Type B pancreatic cell (in vitro differentiated cells): ENCODE measurements around the gene ARRDC2. TPM values are rescaled to one million over a fixed set of nuclear protein-coding genes. Genes with fewer than 3 reads are reported as not detected.

Experiments
- DNase-seq: peaks from one replicate; pipeline ENCODE4 v3.0.0; 2021; ENCODE audit warnings: mixed read lengths; ENCODE audit not compliant: unreplicated experiment; ENCODE audit errors: extremely low spot score
- H3K27ac Mint-ChIP-seq: 2 replicates; pipeline ENCODE4 v1.8.0; 2021; ENCODE audit warnings: mild to moderate bottlenecking, mixed read lengths
- H3K27me3 Mint-ChIP-seq: 2 replicates; pipeline ENCODE4 v1.8.0; 2021; ENCODE audit warnings: mixed read lengths
- H3K36me3 Mint-ChIP-seq: 2 replicates; pipeline ENCODE4 v1.8.0; 2021; ENCODE audit warnings: mixed read lengths
- H3K4me1 Mint-ChIP-seq: one replicate; pipeline ENCODE4 v1.8.0; 2021; ENCODE audit warnings: mixed read lengths; ENCODE audit not compliant: unreplicated experiment
- H3K4me3 Mint-ChIP-seq: 2 replicates; pipeline ENCODE4 v1.8.0; 2021; ENCODE audit warnings: mild to moderate bottlenecking, mixed read lengths
- H3K9me3 Mint-ChIP-seq: 2 replicates; pipeline ENCODE4 v1.8.0; 2021; ENCODE audit warnings: mixed read lengths
- CTCF ChIP-seq: fragments of 200-600 bp; sonication (generic); conservative IDR thresholded peaks from 2 replicates; pipeline ENCODE4 v1.5.0; 2021; ENCODE audit warnings: antibody characterized with exemption, mild to moderate bottlenecking
- total RNA-seq: library from RNA; stranded (reverse); gene quantifications from 2 replicates; pipeline ENCODE4 v1.2.1, GENCODE V29; 2021; ENCODE audit warnings: low replicate concordance

Gene ARRDC2
- total RNA-seq, 1 donor from 2014 or later: 2.8 TPM

- Mint-ChIP-seq H3K36me3 (no peaks in the 10 kb centered on the region), H3K27me3 (peaks cover 12% of the 10 kb centered on the region), H3K27ac (no peak overlapping the region), H3K9me3 (no peaks in the 10 kb centered on the region), H3K4me1 (no peaks in the 10 kb centered on the region), H3K4me3 (no peak overlapping the region)
- TF ChIP-seq CTCF: no peak
- DNase-seq: no peak
These were observed 43.9 kb downstream of the ARRDC2 start for GRCh38 chr19:18051887-18052286.

- Mint-ChIP-seq H3K27me3 (peaks cover 12% of the 10 kb centered on the region), H3K9me3 (no peaks in the 10 kb centered on the region), H3K4me1 (no peaks in the 10 kb centered on the region), H3K4me3 (no peak overlapping the region), H3K27ac (no peak overlapping the region), H3K36me3 (no peaks in the 10 kb centered on the region)
- no peak for TF ChIP-seq CTCF
- DNase-seq: no peak
These were observed 45.7 kb downstream of the ARRDC2 start for GRCh38 chr19:18053576-18054219.

- Mint-ChIP-seq H3K9me3 (no peaks in the 10 kb centered on the region), H3K36me3 (no peaks in the 10 kb centered on the region), H3K27me3 (peaks cover 7% of the 10 kb centered on the region), H3K27ac (no peak overlapping the region), H3K4me3 (no peak overlapping the region), H3K4me1 (no peaks in the 10 kb centered on the region)
- no peak for DNase-seq
- TF ChIP-seq CTCF: no peak
These were observed 48.0 kb downstream of the ARRDC2 start for GRCh38 chr19:18055967-18056366.

GRCh38 chr19:18057557-18057956 lies 49.6 kb downstream of the ARRDC2 start:
- DNase-seq: no peak
- Mint-ChIP-seq H3K27me3 (peaks cover 7% of the 10 kb centered on the region), H3K9me3 (no peaks in the 10 kb centered on the region), H3K36me3 (no peaks in the 10 kb centered on the region), H3K27ac (no peak overlapping the region), H3K4me3 (no peak overlapping the region), H3K4me1 (no peaks in the 10 kb centered on the region)
- TF ChIP-seq CTCF: no peak

GRCh38 chr19:18058208-18059009 lies 50.4 kb downstream of the ARRDC2 start:
- peak overlapping the region; percentile 29 for H3K27ac Mint-ChIP-seq
- H3K4me3 Mint-ChIP-seq: peak overlapping the region; percentile 64
- peak; percentile 97 for TF ChIP-seq CTCF
- H3K4me1 Mint-ChIP-seq: no peaks in the 10 kb centered on the region
- no peaks in the 10 kb centered on the region for H3K9me3 Mint-ChIP-seq
- H3K36me3 Mint-ChIP-seq: no peaks in the 10 kb centered on the region
- peaks cover 6% of the 10 kb centered on the region for H3K27me3 Mint-ChIP-seq
- peak; percentile 89 for DNase-seq
